DND-41 (cell line): ENCODE measurements around the gene CHSY1.

Source experiments
- ATAC-seq: fragments of 200-7000 bp; cut with Tn5 transposase; 3 replicates; pipeline ENCODE4 v1.9.1; 2021; ENCODE audit warnings: low read depth; ENCODE audit not compliant: insufficient read depth
- DNase-seq: peaks from one replicate; pipeline ENCODE4 v3.0.0-alpha.2; 2020
- H2AFZ ChIP-seq: 2 replicates; pipeline ENCODE4 v1.6.0; 2012; ENCODE audit warnings: low read depth, low read length
- H3K27ac ChIP-seq: 2 replicates; pipeline ENCODE4 v1.5.1; 2012; ENCODE audit warnings: low read length, inconsistent platforms
- H3K27me3 ChIP-seq: fragments of 200-600 bp; sonication (generic); 2 replicates; pipeline ENCODE4 v1.6.0; 2012; ENCODE audit warnings: low read length, mild to moderate bottlenecking, inconsistent platforms; ENCODE audit not compliant: insufficient read depth, poor library complexity
- H3K36me3 ChIP-seq: 2 replicates; pipeline ENCODE4 v1.5.1; 2012; ENCODE audit warnings: low read length, inconsistent platforms; ENCODE audit not compliant: insufficient read depth
- H3K4me1 ChIP-seq: 2 replicates; pipeline ENCODE4 v1.5.1; 2012; ENCODE audit warnings: mild to moderate bottlenecking, low read length; ENCODE audit not compliant: insufficient read depth
- H3K4me2 ChIP-seq: 2 replicates; pipeline ENCODE4 v1.6.0; 2012; ENCODE audit warnings: mild to moderate bottlenecking, moderate library complexity, low read length, inconsistent platforms; ENCODE audit not compliant: insufficient read depth
- H3K4me3 ChIP-seq, 2 experiments: fragments of 200-600 bp in 1 of 2; shearing (Covaris generic) in 1 of 2; 2 replicates each; pipeline ENCODE4 v1.5.1; 2012 to 2016; ENCODE audit warnings: inconsistent platforms in 2 of 2, low read length in 2 of 2, mild to moderate bottlenecking in 2 of 2, low read depth in 1 of 2, moderate library complexity in 1 of 2
- H3K79me2 ChIP-seq: 2 replicates; pipeline ENCODE4 v1.6.0; 2012; ENCODE audit warnings: low read length, inconsistent platforms; ENCODE audit not compliant: insufficient read depth
- H3K9ac ChIP-seq: 2 replicates; pipeline ENCODE4 v1.6.0; 2012; ENCODE audit warnings: low read depth, mild to moderate bottlenecking, inconsistent platforms, low read length, moderate library complexity
- H3K9me3 ChIP-seq: 2 replicates; pipeline ENCODE4 v1.5.1; 2012; ENCODE audit warnings: low read length, moderate library complexity, mild to moderate bottlenecking, inconsistent platforms; ENCODE audit not compliant: insufficient read depth, severe bottlenecking
- H4K20me1 ChIP-seq: 2 replicates; pipeline ENCODE4 v1.6.0; 2012; ENCODE audit warnings: low read length; ENCODE audit not compliant: insufficient read depth
- CTCF ChIP-seq: IDR thresholded peaks from 2 replicates; pipeline ENCODE4 v1.5.1; 2012; ENCODE audit warnings: borderline replicate concordance, low read length, moderate library complexity, mild to moderate bottlenecking; ENCODE audit not compliant: poor library complexity, severe bottlenecking; ENCODE audit errors: extremely low read depth
- EZH2 ChIP-seq: IDR thresholded peaks from 3 replicates; pipeline ENCODE4 v1.6.1; 2012; ENCODE audit warnings: borderline replicate concordance, low read depth, mild to moderate bottlenecking, moderate library complexity, low read length, inconsistent platforms; ENCODE audit not compliant: severe bottlenecking

Gene CHSY1

GRCh38 chr15:101204739-101205535, 46.9 kb downstream of the CHSY1 start:
- DNase-seq = no peak
- Histone ChIP-seq H2AFZ (no peak overlapping the region), H3K4me1 (peaks cover 56% of the 10 kb centered on the region), H4K20me1 (peaks cover 60% of the 10 kb centered on the region), H3K4me3 (no peak overlapping the region), H3K27ac (no peak overlapping the region), H3K27me3 (no peaks in the 10 kb centered on the region), H3K36me3 (no peaks in the 10 kb centered on the region), H3K9me3 (no peaks in the 10 kb centered on the region), H3K9ac (no peak overlapping the region), H3K4me2 (no peak overlapping the region), H3K79me2 (peaks cover 88% of the 10 kb centered on the region)
- TF ChIP-seq CTCF = no peak
- TF ChIP-seq EZH2 = no peak
- ATAC-seq = no peak

- no peaks in the 10 kb centered on the region for H3K36me3 ChIP-seq
- H3K4me3 ChIP-seq = no peak overlapping the region
- H3K9me3 ChIP-seq = no peaks in the 10 kb centered on the region
- H2AFZ ChIP-seq = no peak overlapping the region
- peaks cover 63% of the 10 kb centered on the region for H3K4me1 ChIP-seq
- no peak overlapping the region for H3K4me2 ChIP-seq
- peaks cover 59% of the 10 kb centered on the region for H4K20me1 ChIP-seq
- no peak overlapping the region for H3K27ac ChIP-seq
- no peak overlapping the region for H3K9ac ChIP-seq
- DNase-seq = no peak
- no peak for TF ChIP-seq EZH2
- TF ChIP-seq CTCF = no peak
- peaks cover 79% of the 10 kb centered on the region for H3K79me2 ChIP-seq
- no peak for ATAC-seq
- no peaks in the 10 kb centered on the region for H3K27me3 ChIP-seq
Observed at GRCh38 chr15:101203607-101204189, 48.1 kb downstream of the CHSY1 start.

- ATAC-seq = peak; percentile 15; the same call in 1 of the 3 replicates
Observed at GRCh38 chr15:101203029-101203573, 48.7 kb downstream of the CHSY1 start.

More at GRCh38 chr15:101203029-101203573, 48.7 kb downstream of the CHSY1 start:
- H3K79me2 ChIP-seq = peaks cover 79% of the 10 kb centered on the region
- H3K36me3 ChIP-seq = no peaks in the 10 kb centered on the region
- DNase-seq = no peak
- no peaks in the 10 kb centered on the region for H3K9me3 ChIP-seq
- no peak overlapping the region for H3K4me3 ChIP-seq
- peaks cover 63% of the 10 kb centered on the region for H3K4me1 ChIP-seq
- TF ChIP-seq EZH2 = no peak
- no peak for TF ChIP-seq CTCF
- H2AFZ ChIP-seq = no peak overlapping the region
- no peak overlapping the region for H3K9ac ChIP-seq
- peaks cover 63% of the 10 kb centered on the region for H4K20me1 ChIP-seq
- H3K27ac ChIP-seq = no peak overlapping the region
- no peaks in the 10 kb centered on the region for H3K27me3 ChIP-seq
- H3K4me2 ChIP-seq = no peak overlapping the region
